HG03575 (cell line): ENCODE data around the gene TGFBRAP1.
A peak's percentile ranks its signal among the peaks of the same experiment; 100 is the strongest.

ENCODE experiments used
- ATAC-seq: cut with Tn5 transposase; IDR thresholded peaks from one replicate; pipeline ENCODE4 v1.9.1; 2021; ENCODE audit not compliant: unreplicated experiment, insufficient number of reproducible peaks, low FRiP score; ENCODE audit errors: extremely low read depth

The TGFBRAP1 gene, protein sequence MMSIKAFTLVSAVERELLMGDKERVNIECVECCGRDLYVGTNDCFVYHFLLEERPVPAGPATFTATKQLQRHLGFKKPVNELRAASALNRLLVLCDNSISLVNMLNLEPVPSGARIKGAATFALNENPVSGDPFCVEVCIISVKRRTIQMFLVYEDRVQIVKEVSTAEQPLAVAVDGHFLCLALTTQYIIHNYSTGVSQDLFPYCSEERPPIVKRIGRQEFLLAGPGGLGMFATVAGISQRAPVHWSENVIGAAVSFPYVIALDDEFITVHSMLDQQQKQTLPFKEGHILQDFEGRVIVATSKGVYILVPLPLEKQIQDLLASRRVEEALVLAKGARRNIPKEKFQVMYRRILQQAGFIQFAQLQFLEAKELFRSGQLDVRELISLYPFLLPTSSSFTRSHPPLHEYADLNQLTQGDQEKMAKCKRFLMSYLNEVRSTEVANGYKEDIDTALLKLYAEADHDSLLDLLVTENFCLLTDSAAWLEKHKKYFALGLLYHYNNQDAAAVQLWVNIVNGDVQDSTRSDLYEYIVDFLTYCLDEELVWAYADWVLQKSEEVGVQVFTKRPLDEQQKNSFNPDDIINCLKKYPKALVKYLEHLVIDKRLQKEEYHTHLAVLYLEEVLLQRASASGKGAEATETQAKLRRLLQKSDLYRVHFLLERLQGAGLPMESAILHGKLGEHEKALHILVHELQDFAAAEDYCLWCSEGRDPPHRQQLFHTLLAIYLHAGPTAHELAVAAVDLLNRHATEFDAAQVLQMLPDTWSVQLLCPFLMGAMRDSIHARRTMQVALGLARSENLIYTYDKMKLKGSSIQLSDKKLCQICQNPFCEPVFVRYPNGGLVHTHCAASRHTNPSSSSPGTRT

DNA sequence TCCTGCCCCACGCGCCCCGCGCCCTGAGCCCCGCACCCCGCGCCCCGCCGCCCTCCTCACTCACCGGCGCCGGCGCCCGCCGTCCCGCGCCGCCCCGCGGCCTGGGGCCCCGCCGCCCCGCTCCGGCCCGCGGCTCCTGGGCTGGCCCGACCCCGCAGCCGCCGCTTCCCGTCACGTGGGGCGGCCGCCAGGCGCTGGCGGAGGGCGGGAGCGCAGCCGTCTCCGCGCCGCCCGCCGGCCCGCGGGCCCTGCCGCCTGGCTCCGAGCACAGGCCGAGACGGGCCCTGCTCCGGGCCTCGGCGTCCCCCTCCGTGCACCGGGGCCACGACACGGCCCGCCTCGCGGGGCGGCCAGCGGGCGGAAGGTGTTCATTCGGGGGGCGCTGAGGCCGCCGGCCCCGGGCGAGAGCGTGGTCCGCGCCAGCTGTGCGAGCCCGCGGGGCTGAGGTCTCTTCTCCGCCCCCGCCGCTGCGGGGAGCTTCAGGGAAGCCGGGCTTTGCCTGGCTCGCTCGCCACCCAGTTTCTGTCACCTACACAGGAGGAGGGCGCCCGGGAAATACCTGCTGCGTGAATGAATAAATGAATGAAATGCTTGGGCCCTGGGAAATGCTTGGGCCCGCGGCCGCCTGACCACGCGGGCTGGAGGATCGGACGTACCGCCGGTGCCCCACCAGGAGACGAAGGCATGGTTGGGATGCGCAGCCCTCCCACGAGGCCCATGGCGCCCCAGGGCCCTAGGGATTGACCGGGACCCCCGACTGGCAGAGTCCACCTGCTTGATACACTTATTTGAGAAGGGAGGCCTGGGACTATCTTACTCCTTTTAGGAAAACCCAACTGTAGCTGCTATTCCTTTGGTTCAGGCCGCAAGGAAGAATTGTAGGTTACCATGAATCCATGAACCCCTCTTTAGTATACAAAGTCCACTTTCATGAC lies at the start of gene TGFBRAP1:
TGFBRAP1 (minus strand) TSS at position 175 of the 935 bp plus-strand sequence. CDS start 21,434 bp downstream, outside the sequence.
- no peak for ATAC-seq

DNA sequence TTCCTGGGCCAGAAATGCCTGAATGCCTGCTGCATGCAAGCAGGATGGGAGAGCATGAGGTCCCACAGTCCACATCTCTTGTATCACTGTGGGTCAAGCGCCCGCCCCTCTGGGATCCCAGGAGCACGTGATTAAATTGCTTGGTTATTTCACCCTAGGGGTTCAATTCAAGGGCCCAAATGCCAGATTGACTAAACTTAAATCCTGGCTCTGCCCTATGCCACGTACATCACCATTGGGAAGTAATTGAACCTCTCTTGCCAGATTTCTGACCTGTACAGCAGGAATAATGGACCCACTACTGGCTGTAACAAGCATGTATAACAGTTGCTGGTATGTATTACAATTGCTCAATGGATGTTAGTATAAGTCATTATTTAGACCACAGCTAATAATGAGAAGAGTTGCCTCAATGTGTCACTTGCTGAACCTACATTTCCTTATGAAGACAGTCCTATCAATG lies 49.4 kb upstream of the TGFBRAP1 start:
- no peak for ATAC-seq

DNA sequence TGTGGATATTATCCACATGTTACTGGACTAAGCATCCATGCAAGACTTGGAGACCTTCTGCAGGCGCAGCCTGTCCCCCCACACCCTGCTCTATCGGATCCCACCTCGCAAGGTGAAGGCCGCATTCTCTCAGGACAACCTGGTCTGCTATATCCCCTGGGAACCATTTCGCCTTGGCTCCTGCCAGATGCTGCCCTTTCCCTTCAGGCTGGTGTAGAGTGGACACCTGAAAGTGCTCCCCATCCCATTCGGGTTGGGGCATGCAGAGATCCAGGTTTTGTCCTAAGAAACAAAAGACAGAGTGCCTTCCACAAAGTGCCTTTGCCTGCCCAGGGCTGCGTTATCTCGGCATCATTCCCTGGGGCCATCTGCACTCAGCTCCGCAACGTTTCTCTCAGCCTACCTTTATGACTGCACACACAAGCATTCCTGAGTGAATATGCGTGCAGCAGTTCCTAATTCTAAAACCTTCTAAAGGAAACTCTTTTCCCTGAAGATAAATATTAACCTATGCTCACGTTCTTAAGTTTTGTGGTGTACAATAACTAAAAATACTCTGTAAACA lies 48.8 kb upstream of the TGFBRAP1 start:
- no peak for ATAC-seq

DNA sequence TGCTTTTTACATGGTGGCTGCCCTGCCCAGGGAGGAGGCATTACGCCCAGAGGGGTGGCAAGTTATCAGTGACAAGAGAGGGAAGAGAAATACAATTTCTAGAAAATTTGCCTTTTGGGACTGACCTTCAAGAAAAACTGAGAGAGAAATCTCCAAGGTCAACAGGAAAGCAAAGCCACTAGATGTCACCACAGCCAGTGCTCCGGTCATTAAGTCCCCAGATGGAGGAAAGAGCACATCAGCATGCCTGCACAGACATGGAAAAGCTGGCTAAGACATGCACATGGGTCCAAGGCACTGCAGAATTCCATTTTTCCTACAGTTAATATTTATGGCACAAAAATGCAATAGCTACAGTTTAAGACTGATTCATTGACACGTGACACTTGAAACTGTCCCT lies 48.3 kb upstream of the TGFBRAP1 start:
- ATAC-seq = no peak

DNA sequence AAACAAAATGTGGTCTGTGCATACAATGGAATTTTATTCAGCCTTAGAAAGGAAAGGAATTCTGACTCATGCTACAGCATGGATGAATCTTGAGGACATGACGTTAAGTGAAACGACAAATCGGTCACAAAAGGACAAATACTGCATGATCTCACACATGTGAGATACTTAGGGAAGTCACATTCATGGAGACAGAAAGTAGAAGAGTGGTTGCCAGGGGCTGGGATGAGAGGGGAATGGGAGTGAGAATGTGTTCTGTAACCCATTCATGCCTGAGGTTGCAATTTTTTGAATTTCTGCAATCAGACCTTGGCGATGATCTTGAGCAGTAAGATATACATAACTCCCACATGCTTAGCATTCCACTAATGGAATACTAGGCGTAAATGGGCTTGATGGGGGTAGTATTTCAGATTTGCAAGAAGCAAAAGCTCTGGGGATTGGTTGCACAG lies 47.3 kb upstream of the TGFBRAP1 start:
- ATAC-seq = no peak

DNA sequence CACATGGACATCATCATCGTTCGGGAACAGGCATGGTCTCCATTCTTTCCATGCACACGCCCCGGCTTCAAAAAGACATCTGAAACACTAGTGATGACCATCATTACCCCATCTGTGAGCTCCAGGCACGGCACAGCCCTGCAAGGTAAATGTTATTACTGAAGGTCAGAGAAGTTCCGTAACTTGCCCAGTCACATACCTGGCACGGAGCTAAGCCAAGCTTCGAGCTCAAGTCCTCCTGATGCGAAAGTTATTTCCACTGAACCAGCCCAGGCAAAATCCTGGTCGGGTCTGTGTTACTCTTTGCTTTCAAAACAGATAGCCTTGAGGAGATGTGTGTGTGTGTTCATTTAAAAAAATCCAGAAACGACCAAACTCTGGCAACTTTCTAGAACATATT lies 46.5 kb upstream of the TGFBRAP1 start:
- no peak for ATAC-seq

DNA sequence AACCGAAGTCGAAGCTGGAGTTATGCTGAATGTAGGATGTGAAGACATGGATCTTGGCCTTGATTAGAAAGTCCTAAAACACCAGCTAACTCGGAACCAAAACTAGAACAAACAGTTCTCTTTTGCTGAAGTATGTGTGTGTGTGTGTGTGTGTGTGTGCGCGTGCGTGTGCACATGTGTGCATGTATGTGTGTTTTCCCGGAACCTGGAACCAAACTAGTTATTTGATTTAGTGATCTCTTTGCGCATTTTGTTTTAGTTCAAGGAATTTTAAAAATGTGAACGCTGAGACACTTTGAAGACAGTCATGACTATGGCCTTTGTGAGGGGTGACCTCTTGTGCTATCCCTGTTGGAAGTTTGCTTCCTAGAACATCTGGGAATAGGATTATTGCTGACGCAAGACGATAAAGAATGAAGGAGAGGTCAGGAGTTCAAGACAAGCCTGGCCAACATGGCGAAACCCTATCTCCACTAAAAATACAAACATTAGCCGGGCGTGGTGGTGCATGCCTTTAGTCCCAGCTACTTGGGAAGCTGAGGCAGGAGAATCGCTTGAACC lies 45.5 kb upstream of the TGFBRAP1 start:
- no peak for ATAC-seq

DNA sequence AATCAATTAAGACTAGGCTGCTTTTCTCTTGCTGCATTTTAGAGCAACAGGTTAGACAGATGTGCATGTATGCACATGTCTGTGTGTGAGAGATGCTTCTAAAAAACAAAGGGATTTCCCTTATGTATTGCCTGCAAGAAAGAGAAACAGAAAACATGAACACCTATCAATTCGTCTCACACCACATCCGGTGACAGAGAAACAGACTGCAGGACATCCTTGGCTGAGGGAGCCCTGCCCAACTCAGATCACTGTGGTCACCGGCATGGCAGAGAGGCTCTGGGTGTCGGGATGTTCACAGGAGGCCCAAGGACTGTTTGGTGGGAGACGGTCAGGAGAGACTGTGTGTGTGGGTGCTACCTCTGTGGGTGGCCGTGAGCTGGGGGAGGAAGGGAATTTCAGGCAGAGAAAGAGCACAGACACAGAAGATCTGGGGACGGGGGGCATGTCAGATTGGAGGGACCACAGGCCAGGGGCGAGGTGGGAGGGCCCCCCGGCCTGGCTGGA lies 44.4 kb upstream of the TGFBRAP1 start:
- peak; percentile 64 for ATAC-seq

DNA sequence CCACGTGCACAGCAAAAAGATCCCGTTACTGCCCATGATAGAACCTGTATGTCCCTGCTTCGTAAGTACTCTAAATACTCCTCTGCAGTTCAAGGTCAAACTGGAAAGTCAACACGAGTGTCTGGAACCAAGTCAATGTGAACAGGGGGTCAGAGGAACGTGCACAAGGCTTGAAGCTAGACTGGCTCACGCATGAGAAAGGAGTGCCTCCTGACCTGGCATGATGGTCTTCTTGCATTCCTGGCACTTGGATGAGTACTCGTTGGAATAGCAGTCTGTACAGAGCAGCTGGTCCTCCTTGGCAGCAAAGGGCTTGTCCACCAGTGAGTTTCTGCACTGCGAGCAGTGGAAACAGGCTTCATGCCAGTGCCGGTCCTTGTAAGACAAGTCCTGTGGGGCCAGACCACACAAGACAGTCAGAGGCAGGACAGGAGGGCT lies 43.8 kb upstream of the TGFBRAP1 start:
- no peak for ATAC-seq

DNA sequence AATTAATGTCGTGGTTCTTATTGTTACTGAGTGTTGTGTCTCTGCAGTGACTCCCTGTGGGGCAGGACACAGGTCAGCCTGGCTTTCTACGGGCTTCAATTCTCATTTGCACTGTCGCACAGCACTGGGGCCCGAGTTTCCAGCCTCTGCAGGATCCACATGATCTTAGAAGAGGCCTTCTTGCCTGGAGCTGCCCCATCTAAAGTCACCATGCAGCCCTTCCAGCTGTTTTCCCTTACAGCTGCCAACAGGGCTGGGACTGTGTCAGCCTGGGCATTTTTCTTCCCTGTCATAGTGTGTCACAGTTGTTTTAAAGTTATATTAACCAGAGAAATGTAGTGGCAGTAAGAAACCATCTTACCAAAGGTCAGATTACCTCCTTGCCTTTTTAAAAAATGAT lies 42.3 kb upstream of the TGFBRAP1 start:
- ATAC-seq = no peak

DNA sequence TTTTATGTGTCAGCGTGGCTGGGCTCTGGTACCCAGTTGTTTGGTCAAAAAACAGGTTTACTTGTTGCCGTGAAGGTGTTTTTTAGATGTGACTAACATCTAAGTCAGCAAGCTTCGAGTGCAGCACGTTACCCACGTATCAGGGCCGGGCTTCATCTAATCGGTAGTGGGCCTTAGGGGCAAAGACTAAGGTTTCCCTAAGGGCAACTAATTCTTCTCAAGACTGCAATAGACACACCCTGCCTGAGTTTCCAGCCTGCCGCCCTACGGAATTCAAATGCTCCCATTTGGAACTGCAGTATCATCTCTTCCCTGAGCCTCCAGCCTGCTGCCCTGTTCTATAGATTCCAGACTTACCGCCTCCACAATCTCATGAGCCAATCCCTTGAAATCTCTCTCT lies 41.6 kb upstream of the TGFBRAP1 start:
- ATAC-seq = no peak

DNA sequence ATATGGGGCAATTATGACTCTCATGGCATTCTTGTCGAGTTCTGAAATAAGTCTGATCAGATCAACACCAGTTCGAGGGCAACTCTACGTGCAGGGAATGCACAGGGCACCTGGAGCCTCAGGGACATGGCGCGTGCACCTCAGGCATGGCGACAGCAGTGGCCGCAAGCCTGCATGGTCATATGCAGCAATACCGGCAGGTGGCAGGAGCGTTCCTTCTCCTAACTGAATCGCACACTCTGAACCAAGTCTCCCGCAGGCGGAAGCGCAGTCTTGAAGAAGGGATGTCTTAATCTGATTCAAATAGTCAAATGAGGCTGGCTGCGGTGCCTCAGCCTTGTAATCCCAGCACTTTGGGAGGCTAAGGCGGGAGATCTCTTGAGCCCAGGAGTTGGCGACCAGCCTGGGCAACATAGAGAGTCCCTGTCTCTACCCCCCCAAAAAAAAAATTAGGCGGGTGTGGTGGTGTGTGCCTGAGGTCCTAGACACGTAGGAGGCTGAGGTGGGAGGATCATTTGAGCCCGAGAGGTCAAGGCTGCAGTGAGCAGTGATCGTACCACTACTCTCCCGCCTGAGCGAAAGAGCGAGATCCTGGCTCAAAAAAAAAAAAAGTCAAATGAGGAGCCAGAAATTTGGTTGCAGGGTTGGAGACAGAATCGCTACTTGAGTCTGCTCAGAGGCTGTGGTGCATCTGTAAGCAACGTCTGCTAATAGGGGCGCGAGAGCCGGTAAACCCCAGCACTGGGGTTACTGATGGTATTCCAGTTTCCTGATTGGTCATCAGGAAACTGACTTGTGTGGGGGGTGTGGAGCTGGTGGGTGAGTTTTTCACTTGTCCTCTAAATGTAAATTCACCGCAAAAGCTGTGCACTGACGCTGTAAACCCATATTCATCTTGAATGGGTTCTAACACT lies 40.5 kb upstream of the TGFBRAP1 start:
- peak; percentile 80 for ATAC-seq

DNA sequence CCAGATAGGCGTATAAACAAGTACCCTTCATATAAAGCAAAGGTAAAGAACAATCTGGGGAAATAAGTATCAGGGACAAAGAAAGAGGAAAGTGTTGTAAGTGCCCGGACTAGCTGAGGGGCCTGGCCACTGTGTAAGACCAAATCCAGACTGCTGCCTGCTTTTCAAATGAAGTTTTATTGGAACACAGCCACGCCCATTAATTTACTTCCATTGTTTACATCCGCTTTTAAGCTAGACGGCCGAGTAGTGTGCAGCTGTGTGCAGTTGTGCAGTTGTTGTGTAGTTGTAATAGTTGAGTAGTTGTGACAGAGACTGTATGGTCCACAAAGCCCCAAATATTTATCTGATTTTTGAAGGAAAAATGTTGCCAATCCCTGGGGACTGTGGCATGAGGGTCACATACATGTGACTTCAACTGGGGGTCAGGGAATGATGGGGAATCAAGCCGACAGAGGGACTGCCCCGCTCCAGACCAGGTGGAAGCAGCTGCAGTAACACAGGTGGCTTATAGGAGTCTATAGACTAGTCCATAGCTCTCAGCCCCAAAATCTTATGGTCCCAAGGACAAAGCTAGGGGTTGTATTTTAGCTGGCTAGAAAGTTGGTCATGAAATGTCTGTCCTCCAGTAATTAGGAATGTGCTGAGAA lies 39.3 kb upstream of the TGFBRAP1 start:
- no peak for ATAC-seq

DNA sequence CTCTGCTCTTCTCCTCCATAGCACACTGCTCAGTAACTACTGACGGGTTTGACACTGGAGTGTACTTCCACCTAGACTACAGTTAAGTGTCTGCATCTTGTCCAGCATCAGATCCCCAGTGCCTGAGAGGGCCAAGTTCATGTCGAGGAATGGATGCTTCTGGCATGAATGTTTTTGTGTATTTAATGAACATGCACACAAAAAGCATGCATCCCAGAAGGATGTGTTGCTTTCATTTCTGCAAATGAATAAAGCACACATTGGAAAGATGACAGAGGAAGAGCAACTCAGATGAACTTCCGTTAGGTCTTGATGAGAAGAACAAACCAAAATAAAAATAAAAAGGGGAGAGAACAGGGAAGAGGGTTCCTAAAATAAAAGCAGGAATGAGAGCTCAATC lies 35.7 kb upstream of the TGFBRAP1 start:
- no peak for ATAC-seq

DNA sequence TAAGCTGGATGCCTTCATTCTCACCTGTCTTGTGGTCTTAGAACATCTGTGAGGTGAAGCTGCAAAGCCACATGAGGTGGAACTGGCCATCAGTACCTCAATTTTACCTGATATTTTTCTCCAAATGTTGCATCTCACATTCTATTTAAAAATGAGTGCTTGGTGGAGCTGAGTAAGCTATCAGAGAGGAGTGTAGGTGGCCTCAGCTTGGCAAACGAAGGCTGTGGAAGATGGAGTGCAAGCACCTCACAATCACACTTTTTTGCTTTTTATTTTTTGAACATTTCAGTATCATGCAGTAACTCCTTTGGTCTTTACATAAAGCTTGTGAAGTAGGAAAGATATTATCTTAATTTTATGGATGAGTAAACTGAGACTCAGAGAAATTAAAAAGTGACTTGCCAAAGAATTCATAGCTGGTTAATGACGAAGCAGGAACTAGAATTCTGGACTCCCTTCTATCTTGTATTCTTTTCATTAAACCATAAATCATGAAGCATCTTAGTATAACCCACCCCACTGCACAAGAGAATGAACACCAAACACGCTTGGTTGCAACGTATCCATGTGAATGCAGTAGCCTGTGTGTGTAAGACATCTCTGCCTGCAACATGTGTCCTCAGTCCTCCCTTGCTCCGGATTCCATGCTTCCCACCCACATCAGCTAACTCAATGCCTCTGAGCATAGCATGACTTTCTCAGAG lies 35.1 kb upstream of the TGFBRAP1 start:
- ATAC-seq = no peak
